ENCODE data around the gene C17orf75. TPM values are rescaled to one million over a fixed set of nuclear protein-coding genes. Genes with fewer than 3 reads are reported as not detected.

C17orf75 gene
- total and polyA plus RNA-seq, 8 donors: 7.5 to 48.0 (median 14.8) TPM

DNA sequence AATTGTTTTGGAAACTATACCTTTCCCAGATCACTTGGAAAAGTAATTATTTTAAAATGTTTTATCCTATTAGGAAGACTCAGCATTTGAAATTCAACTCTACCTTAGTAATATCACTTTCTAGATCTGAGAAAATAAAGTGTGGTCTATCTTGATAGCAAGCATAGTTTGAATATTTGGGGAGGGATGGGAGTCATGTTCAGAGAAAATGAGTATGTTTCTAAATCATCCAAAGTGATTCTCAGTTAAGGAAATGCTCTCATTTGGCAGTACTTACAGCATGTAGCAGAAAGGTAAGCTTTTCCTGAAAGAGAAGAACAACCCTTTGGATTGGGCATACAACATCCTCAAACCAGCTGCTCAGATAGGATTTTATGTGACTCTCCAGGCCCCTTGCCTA lies 6.9 kb downstream of the C17orf75 start:
- H3K27me3 ChIP-seq: no peaks in the 10 kb centered on the region
- TF ChIP-seq EP300 (IDR thresholded peaks at IDR 0.05): no peak
- no peak for TF ChIP-seq POLR2A (IDR thresholded peaks at IDR 0.05)
- TF ChIP-seq, protein P1, sequence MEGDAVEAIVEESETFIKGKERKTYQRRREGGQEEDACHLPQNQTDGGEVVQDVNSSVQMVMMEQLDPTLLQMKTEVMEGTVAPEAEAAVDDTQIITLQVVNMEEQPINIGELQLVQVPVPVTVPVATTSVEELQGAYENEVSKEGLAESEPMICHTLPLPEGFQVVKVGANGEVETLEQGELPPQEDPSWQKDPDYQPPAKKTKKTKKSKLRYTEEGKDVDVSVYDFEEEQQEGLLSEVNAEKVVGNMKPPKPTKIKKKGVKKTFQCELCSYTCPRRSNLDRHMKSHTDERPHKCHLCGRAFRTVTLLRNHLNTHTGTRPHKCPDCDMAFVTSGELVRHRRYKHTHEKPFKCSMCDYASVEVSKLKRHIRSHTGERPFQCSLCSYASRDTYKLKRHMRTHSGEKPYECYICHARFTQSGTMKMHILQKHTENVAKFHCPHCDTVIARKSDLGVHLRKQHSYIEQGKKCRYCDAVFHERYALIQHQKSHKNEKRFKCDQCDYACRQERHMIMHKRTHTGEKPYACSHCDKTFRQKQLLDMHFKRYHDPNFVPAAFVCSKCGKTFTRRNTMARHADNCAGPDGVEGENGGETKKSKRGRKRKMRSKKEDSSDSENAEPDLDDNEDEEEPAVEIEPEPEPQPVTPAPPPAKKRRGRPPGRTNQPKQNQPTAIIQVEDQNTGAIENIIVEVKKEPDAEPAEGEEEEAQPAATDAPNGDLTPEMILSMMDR (IDR thresholded peaks at IDR 0.05): no peak
- TF ChIP-seq POLR2AphosphoS5 (IDR thresholded peaks at IDR 0.05): no peak
- peaks cover 0 to 8% (median 0%) of the 10 kb centered on the region in 4 donors for H3K4me1 ChIP-seq
- no peaks in the 10 kb centered on the region for H3K9me3 ChIP-seq
- no peak for DNase-seq
- H3K36me3 ChIP-seq: peaks cover 9 to 83% (median 82%) of the 10 kb centered on the region in 4 donors
- no peak overlapping the region for H3K27ac ChIP-seq
- H3K4me3 ChIP-seq: no peak overlapping the region
- intact Hi-C loops (cut with DNase I; ENCODE audit: low total_unique reads): no loop called here

DNA sequence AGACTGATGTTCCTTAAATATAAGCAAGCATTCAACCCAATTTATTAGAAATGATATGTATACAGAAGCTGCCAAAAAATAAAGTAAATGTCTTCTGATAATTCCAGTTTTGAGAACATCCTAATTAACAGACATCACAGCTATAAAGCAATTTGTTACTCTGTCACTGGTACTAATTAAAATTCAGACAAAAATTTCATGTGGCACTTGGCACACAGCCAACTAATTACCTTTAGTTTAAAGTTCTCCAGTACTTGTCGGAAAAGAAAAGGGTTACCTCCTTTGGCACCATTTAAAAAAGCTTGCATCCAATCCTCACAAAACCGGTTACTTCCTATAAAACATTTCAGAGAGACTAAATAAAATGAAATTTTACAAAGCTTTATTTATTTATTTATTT lies 8.8 kb downstream of the C17orf75 start:
- intact Hi-C loops (cut with DNase I; ENCODE audit: low total_unique reads): no loop called here
- H3K4me1 ChIP-seq: peaks cover 0 to 8% (median 0%) of the 10 kb centered on the region in 4 donors
- no peaks in the 10 kb centered on the region for H3K9me3 ChIP-seq
- H3K36me3 ChIP-seq: peaks cover 9 to 65% (median 64%) of the 10 kb centered on the region in 4 donors
- no peak overlapping the region for H3K4me3 ChIP-seq
- 90 to 96% (median 93%) methylated on average over 2 of the region's 2 CpGs for WGBS, 5 donors
- H3K27me3 ChIP-seq: no peaks in the 10 kb centered on the region
- TF ChIP-seq, protein P1 (IDR thresholded peaks at IDR 0.05): no peak
- TF ChIP-seq POLR2AphosphoS5 (IDR thresholded peaks at IDR 0.05) (no peak), POLR2A (IDR thresholded peaks at IDR 0.05) (no peak), EP300 (IDR thresholded peaks at IDR 0.05) (no peak)
- H3K27ac ChIP-seq: no peak overlapping the region
- no peak for DNase-seq

DNA sequence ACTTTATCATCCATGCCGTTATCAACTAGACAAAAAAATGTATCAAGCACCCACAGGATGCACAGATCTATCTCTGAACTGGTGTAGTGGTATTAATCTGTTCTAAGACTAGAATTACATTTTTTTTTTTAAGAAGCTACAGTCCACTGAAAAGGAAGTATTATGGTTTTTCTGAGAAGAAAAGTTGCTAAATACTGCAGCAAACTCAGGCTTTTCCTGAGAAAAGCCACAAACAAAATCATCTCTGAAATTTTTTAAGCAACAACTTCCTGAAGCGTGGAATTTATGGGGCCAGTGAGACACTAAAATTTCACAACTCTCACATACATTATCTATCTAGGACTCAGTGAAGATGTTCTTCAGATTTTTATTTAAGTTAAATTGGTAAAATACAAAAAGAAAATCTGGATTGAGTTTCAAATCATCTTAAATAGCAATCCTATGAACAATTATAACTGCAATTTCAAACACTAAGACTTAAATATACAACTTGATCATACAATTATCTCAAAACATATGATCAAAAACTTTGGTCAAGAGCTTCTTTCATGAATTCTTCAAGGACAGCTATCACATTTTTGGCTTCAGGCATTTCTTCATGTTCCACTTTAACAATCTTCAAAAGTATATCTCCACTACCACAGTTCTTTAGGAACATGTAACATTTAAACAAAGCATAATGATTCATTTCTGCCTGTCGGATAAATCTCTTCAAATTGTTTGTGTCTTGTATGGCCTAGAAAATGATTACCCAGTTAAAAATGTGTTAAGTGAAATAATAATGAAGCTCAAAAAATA lies 10.5 kb downstream of the C17orf75 start:
- 72 to 83% (median 78%) methylated on average over 3 of the region's 3 CpGs for WGBS, 5 donors
- no peaks in the 10 kb centered on the region for H3K9me3 ChIP-seq

DNA sequence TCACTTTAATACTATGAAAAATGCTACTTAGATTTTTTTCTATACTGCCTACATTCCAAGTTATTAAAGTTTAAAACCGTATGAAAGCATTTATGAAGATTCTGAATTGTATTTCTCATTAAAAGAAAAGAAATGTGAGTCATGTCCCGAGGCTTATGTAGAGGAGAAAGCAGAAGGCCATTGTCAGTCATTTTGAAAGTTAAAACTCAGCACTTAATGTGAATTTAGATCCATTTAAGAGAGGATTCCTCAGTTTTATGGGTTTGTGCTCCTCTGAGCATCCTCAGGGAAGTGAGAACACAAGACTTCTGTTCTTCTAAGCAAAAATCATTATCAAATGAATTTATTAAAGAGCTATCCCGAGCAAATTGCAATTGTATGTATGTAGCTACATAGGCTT lies 11.8 kb downstream of the C17orf75 start:
- no peak overlapping the region for H3K27ac ChIP-seq
- peaks cover 7 to 35% (median 34%) of the 10 kb centered on the region in 4 donors for H3K36me3 ChIP-seq
- no peaks in the 10 kb centered on the region for H3K9me3 ChIP-seq
- peaks cover 0 to 8% (median 0%) of the 10 kb centered on the region in 4 donors for H3K4me1 ChIP-seq
- TF ChIP-seq, protein P1 (IDR thresholded peaks at IDR 0.05): no peak
- TF ChIP-seq EP300 (IDR thresholded peaks at IDR 0.05): no peak
- no peak for TF ChIP-seq POLR2AphosphoS5 (IDR thresholded peaks at IDR 0.05)
- no peak for TF ChIP-seq POLR2A (IDR thresholded peaks at IDR 0.05)
- no peaks in the 10 kb centered on the region for H3K27me3 ChIP-seq
- WGBS, 5 donors: 66 to 88% (median 83%) methylated on average over 3 of the region's 3 CpGs
- H3K4me3 ChIP-seq: no peak overlapping the region
- DNase-seq: no peak
- intact Hi-C loops (cut with DNase I; ENCODE audit: low total_unique reads): no loop called here

More for the DNA sequence above, 10.5 kb downstream of the C17orf75 start:
- Histone ChIP-seq H3K27ac (no peak overlapping the region), H3K4me1 (peaks cover 0 to 8% (median 0%) of the 10 kb centered on the region in 4 donors), H3K27me3 (no peaks in the 10 kb centered on the region), H3K4me3 (no peak overlapping the region), H3K36me3 (peaks cover 9 to 48% (median 47%) of the 10 kb centered on the region in 4 donors)
- intact Hi-C loops (cut with DNase I; ENCODE audit: low total_unique reads): no loop called here
- TF ChIP-seq POLR2AphosphoS5 (IDR thresholded peaks at IDR 0.05): no peak
- no peak for TF ChIP-seq EP300 (IDR thresholded peaks at IDR 0.05)
- no peak for TF ChIP-seq POLR2A (IDR thresholded peaks at IDR 0.05)
- TF ChIP-seq, protein P1 (IDR thresholded peaks at IDR 0.05): no peak
- no peak for DNase-seq
